GM21529 (cell line): ENCODE data around the gene PTPRN2.
"Not testable (repeated sequence)": the region's sequence is repeated elsewhere in the genome, so short reads cannot be mapped to it uniquely, and the experiment has no call there.

ENCODE experiments used
- ATAC-seq: cut with Tn5 transposase; IDR thresholded peaks from one replicate; pipeline ENCODE4 v1.9.1; 2021; ENCODE audit not compliant: unreplicated experiment

The PTPRN2 gene

DNA sequence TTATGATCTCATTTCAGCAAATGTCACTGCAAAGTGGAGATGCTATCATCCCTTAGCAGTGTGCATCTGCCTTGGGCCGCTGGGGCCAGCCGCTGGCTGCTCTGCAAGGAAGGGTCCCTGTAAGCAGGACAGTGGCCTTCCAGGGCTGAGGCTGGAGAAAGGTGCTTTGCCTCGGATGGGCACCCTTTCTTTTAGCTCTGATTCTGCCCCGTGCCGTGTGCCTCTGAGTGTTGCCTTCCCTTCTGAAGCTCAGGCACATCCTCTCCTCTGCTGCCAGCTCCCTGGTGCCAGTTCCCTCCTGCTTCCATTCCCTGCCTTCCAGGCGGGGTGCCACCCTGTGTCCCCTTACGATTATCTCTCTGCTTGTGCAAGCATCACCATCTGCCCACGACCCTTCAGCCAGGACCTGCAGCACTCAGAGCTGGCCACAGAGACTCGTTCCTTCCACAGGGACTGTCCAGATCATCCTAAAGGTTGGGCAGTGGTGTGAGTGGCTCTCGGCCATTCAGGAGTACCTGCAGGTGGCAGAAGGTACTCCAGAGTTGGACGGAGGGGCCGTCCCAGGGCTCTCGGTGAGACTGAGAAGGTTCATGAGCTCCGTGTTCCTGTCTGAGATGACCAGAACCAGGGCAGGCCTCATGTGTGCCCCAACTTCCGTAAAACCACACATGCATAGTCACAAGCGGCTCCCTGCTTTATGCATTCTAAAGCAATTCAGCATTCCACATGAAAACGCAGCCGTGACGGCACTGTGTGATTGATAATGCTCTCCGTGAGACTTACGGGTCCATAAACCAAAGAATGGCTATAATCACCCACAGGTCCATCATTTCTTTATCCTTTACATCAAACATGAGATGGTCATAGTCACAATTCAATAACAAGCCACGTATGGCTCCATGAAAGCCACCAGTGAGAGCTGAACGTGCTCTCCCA, 879.4 kb downstream of the PTPRN2 start:
- no peak for ATAC-seq

DNA sequence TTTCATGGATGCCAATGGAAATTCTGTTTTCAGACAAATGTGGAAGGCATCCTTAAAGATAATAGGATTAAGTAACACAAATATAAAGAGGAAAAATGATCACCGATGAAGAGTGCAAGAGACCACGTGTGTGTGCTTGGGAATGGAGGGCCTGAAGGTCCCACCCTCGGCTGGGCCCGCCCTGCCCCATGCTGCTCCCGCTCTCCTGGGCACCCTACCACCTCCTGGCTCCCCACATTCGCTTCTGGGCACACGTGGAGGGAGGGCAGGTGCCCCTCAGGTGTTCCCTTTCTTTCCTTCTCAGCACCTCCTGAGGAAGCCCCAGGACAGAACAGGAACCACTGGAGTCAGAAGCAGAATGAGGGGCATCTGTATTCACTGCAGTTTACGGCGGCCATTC, 883.3 kb downstream of the PTPRN2 start:
- ATAC-seq: no peak

DNA sequence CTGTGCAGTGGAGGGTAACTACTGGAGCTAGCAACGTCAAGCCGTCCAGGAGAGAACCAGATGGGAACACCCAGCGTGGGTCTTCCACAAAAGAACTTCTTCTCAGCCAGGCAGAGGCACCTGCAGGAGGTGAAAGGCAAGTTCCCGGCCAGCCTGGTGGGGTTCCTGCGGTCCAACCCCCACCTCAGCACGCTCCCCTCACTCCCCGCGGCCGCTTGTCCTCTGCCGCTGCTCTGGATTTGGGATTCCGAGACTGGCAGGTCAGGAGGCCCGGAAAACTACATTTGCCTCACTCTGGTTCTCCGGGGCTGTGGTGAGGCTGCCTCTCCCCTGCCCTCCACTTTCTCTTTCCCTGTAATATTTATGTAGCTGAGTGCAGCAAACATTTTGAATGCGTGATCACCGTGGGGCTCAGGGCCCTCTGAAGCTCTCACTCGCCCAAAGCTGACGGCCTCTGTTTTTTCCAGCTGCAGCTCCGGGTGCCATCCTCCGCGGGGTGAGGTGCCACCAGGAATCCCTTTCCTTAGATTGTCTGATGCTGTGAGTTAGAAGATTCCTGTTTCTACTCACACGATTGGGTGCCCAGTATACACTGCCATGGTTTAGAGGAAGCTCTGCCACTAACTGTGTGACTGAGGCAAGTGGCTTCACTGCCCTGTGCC, 884.0 kb downstream of the PTPRN2 start:
- no peak for ATAC-seq

DNA sequence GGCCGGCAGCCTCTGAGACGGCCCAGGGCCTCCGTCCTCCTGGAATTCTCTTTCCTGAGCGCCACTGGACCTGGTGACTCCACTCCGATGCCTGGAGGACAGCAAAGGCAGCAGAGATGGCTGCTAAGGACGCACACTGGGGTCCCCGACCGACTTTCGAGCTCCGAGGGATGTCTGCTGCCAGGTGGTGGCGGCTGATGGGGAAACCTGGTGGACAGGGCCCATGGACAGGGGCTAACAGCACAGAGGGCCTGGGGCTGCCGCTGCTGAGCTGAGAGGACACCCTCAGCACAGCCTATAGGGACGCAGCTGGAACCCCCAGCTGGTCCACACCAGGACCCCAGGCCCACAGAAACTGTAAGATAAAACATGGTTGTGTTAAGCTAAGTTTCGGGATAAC, 884.5 kb downstream of the PTPRN2 start:
- ATAC-seq: no peak

DNA sequence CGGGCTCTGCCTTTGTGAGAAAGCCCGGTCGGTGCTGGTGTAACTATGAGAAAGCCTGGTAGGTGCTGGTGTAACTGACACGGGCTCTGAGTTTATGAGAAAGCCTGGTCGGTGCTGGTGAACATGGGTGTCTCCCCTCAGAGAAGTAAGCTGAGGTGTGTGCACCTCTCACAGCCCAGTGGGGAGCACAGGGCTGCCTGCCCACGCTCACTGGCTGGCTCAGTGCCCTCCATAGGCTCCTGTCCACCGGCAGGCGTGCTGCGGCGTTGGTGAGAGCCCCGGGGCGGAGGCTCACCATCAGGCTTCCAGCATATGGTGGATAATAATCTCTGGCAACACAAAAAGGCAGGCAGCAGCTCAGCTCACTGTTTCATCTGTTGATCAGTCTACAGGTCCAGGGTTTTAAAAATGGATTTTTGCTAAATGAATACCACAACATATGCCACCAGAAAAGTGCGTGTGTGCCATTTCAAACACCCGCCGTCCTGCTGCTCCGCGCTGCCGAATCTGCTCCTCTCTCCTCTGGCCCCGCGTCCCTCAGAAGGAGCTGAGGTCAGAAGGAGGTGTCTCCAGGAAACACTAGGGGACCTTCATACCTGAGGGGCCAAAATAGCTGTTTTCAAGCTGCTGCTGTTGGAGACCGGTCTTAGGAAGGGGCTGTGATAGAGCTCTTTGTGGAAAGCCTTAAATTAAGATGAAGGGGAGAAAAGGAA, 885.2 kb downstream of the PTPRN2 start:
- no peak for ATAC-seq

DNA sequence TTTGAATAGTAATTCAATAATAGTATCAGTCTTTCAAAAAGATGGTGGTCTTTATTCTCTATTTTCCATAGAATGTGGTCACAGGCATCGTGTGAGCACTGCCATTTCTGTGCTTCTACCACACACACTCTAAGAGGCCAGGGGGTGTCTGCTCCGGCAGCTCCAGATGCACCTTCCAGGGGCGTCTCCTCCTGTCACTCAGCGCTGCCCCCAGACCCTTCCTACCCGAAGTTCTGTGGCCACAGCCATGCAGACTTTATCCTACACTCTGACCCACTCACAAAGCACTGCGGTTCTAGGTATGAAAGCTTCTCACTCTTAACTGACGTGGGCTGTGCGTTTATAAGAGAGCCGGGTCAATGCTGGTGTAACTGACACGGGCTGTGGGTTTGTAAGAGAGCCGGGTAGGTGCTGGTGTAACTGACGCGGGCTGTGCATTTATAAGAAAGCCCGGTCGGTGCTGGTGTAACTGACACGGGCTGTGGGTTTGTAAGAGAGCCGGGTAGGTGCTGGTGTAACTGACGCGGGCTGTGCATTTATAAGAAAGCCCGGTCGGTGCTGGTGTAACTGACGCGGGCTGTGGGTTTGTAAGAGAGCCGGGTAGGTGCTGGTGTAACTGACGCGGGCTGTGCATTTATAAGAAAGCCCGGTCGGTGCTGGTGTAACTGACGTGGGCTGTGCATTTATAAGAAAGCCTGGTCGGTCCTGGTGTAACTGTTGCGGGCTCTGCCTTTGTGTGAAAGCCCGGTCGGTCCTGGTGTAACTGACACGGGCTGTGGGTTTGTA, 886.0 kb downstream of the PTPRN2 start:
- ATAC-seq: not testable (repeated sequence)

DNA sequence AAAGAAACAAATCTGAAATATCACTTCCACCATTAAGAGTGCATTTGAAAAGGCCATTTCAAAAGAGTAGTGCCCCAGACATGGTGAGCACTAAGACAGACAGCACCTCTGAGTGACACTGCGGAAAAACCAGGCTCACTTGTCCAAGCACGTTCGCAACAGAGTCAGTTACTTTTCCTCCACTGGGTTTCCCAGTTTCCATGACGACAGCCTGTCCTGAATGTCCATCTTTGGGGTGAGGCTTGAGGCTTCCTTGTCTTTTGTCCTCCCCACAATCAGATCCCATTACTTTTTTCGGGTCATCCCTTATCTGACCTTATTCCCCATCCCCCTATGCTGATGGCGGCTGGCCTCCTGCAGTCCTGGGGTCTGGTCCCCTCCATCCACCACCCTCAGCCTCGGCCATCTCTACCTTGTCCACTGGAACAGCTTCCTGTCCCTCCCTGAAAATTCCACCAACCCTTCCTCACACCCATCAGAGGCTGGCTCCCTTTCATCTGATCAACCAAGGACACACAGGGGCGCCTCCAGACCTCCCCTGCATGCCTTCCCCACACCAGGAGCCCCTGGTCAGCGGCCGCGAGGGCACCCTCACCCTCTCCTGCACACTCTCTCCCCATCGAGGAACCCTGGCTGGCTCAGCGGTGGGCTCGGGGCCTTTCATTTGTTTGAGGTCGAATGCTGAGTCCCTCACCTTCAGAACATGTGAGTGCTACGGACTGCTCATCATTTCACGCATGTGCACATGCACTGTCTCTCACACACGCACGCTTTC, 887.2 kb downstream of the PTPRN2 start:
- ATAC-seq: no peak

DNA sequence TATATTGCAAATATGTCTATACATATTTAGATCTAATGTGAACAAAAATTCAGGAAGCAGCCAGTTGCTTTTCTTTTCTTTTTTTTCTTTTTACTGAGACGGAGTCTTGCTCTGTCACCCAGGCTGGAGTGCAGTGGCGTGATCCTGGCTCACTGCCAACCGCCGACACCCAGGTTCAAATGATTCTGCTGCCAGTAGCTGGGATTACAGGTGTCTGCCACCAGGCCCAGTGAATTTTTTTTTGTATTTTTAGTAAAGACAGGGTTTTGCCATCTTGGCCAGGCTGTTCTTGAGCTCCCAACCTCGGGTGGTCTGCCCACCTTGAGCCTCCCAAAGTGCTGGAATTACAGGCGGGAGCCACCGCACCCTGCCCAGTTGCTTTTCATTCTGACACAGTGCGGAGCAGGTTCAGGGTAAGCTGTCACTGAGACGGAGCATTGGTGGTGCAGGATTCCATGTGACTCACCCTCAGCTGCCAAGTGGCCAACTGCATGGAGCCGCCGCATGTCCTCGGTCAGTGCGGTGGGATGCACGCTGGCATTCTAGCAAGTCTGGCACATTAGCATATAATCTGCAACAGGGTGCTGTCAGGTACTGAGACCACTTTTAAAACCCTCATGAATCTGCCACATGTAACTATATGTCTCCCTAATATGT, 888.1 kb downstream of the PTPRN2 start:
- ATAC-seq: no peak

DNA sequence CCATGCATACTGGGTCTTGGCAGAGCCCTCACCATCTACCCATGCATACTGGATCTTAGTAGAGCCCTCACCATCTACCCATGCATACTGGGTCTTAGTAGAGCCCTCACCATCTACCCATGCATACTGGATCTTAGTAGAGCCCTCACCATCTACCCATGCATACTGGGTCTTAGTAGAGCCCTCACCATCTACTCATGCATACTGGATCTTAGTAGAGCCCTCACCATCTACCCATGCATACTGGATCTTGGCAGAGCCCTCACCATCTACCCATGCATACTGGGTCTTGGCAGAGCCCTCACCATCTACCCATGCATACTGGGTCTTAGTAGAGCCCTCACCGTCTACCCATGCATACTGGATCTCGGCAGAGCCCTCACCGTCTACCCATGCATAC, 890.3 kb downstream of the PTPRN2 start:
- ATAC-seq: not testable (repeated sequence)

DNA sequence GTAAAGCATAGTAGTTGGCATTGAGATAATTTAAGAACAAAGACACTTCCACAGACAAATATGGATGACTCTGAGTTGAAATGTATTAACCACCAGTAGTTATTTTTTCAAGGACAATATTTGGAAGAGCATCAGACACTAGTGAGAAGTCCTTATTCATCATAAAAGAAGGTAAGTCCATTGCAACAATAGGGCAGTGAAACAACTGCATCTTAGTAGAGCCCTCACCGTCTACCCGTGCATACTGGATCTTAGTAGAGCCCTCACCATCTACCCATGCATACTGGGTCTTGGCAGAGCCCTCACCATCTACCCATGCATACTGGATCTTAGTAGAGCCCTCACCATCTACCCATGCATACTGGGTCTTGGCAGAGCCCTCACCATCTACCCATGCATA, 892.0 kb downstream of the PTPRN2 start:
- ATAC-seq: not testable (repeated sequence)

DNA sequence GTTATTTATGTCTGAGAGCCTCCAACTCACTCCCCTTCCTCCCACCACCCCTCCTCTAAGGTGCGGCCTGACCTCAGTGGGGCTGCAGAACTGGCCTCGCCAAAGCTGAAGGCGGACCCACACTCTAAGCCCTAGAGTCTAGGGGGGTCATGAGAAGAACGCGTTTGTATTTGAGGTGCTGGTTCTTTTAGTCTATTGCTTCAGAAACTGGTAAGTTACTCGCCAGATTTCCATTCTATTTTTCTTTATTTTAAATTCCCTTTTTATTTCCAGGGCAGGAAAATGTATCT, 893.3 kb downstream of the PTPRN2 start:
- ATAC-seq: no peak

DNA sequence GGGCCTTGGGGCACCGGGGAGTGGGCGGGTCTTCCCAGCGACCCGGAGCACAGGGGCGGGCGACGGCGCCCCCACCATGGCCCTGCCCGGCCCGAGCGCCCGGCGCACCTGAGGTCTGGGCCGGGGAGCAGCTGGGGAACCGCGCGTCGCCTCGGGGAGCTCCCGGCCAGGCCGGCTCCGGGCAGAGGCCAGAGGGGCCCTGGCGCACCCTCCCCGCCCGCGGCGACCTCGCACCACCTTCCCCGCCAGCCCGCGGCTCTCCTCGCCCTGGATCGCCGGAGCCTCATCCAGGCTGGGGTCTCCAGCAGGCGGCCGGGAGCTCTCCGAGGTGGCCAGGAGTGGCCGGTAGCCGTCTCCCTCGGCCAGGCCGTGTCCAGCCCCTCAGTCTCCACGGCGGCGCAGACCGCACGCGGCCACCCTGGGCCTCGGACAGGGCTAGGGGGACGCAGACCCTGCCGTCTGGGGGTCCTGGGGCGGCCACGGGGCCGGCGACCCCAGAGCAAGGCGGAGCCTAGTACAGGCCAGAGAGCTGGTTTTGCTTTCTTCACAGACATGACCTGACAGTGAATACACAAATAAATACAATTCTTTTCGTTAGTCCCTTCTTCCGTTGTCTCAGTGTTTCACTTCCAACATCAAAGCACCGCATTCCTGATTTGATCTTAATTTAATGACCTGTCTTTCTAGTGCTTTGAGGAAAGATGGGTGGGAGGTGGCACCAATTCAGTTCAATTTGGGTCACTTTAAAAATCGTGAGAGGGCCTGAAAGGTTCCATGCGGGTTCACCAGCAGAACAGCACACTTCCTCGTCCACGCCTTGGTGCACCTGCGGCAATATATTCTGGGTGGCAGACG, 893.9 kb downstream of the PTPRN2 start:
- no peak for ATAC-seq

DNA sequence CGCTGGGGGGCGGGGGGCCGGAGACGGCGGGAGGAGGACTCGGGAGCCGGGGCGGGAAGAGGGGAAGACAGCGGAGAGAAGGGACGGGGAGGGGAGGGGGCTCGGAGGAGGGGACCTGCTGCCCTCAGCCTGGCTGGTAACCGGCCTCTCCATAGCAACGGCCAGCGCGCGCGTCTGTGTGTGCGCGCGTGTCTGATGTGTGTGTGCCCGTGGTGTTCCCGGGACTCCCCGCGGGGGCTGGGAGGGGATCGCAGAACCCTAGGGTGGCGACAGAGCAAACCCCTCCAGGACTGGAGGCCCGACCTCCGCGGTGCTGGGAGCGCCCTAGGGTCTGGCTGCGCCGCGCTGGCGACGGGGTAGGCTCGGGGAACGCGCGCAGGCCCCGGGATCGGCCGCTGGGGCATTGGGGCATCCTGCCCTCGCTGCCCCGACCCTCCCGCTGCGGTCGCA, 894.5 kb downstream of the PTPRN2 start:
- ATAC-seq: no peak

DNA sequence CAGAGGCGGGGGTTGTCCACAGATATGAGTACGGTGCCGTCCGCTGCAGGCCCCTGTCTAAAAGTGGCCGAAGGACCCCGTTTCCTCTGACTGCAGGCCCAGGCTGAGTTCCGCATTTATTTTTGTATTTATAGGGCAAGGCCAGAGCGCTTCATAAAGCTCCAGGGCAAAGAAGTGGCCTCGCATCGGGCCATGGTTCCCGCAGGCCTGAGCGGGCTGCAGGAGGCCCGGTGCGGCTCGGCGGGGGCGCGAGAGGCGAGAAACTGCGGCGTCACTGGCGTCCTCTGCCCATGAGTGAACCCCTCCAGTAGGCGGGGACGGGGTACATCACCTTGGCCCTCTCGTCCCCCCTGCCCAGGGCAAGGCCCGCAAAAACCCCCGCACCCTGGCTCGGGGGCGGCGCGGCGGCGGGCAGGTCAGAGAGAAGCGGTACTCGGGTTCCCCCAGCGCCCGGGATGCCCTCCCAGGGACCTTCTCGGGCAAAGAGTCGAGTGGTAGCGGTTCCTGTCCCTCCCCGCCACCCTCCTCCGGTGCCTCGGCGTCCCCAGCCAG, 895.1 kb downstream of the PTPRN2 start:
- ATAC-seq: no peak

DNA sequence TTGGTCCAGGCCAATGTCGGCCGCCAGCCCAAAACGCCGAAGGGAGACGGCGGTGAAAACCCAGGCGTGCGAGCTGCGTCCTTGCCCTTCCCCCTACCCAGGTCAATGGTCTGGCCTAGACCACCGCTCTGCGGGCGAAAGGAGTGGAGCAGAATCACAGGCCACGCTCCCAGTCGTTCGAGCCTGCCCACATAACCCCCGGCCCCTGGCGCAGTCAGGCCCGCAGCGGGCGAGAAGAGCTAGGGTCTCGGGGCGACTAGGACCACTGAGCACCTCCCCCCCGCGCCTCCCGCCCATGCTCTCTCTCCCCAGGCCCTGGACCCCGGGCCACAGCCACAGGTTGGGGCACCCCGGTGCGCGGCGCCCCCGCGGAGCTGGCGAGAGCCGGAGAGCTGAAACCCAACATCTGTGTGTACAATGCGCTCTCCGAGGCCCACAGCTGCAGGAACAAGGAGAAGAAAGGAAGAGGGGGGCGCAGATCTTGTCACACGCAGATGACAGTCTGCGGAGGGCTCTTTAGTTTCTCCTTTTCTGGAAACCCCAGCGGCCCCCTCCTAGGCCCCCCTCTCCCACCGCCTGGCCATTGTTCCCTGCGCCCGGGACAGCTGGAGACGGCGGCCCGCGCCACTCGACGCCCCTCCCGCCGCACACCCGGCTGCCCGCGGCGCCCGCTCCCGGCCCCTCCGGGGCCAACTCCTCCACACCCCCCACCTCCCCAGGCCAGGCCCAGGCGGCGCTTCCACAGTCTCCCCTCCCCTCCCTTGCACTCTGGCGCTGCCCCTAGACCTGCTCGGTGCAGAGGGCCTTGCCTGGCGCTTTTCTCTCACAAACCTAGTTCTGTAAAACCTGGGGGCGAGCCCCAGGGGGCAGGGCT, 895.8 kb downstream of the PTPRN2 start:
- no peak for ATAC-seq

DNA sequence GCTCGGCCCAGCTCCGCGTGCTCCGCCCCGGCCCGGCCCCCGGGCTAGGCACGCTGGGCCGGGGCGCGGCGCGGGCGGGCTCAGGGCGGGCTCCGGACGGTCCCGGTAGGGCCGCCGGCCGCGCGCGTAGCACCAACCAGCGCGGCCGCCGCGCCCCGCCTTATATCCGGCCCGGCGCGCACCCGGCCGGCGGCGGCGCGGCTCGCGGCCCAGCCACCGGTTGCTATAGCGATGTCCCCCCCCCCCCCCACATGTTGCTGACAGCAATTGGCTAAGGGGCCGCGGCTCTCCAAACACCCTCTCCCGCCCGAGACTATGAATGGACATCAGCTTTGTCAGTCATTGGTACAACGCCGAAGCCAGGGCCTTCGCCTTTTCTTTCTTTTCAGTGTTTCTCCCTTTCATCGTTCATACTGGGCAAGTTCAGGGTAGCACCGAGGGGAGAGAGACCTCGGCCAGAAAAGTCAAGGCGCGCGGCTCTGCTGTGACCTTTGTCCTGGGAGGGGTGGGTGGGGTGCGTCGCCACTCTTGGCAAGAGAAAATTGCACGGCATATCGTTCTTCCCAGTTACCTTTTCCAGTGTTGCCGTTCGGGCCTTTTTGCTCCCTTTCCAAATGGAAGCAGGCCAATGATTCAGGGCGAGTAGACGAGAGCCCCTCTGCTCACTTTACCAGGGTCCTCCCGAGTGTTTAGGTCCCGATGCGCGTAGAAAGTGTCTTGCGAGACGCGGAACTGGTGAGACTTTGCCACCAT, 896.6 kb downstream of the PTPRN2 start:
- no peak for ATAC-seq
